GM04503 (cell line): Measurements from ENCODE around the gene MMP13.
"Not testable (repeated sequence)": the region's sequence is repeated elsewhere in the genome, so short reads cannot be mapped to it uniquely, and the experiment has no call there.

Source experiments
- DNase-seq: peaks from one replicate; pipeline ENCODE4 v3.0.0-alpha.2; 2012; ENCODE audit warnings: low read depth

Gene MMP13

DNA sequence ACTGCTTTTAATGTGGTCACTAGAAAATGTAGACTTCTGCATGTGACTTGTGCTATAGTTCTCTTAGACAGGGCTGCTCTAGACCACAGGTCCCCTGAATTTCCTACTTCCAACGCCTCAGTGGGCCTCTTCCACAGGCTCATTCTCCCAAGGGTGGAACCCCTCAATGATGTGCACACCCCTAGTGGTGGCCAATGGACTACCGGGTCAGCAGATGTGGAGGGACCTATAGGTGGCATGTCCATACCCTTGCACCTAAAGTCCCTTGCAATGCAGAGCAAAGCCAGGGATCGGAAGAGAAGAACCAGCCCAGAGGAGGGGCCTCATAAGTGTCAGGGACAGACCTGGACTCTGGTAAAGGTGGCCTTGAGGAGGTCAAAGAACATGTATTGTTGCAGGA, 20.0 kb downstream of the MMP13 start:
- DNase-seq: no peak

DNA sequence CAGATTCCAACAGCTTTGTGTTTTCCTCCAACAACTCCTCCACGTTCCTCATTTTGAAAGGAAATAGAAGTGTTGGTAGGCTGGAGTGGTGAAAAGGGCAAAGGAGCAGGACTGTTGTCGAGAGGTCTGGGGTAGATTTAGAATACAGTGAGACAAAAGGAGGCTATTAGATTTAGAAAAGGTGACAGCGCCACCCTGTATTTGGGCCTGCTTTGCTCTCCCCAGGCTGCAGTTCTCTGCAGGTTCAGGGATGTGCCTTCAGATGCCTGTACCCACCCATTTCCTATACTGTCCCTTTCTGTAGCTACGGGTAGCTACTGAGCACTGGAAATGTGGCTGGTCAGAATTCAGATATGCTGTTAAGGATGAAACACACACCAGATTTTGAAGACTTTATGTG, 20.8 kb downstream of the MMP13 start:
- DNase-seq: no peak

DNA sequence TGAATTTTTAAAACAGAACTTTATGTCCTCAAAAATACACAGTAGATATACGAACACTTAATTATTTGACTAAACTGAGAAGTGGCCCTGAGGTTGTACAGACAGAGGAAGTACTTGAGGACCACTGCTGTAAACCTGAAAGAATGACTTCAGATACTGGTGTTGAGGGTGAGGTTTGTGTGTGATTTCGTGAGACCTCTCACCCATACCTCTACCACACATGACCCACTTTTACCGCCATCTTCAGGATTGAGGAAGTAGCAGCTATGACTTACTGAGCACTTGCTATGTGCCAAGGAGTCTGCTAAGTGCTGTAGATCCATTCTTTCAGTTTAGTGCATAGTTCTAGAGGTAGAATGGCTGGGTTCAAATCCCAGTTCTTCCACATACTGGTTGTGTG, 21.9 kb downstream of the MMP13 start:
- DNase-seq: no peak

DNA sequence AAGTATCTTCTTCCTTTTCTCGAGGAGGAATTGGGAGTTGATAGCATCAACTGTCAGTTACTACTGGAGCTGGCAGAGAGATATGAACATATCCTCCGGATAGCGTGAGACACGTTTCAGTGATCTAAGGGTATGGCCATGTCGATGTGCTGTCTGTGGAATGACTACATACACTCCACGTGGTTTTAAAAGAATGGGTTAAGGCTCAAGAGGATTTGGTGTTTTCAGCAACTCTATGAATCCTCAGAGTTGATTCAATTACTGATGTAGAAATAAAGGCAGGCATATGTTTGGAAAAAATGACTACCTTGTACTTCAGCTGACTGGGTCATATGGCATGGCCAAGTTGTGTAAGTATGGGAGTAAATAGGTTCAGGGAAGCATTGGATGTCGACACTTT, 22.9 kb downstream of the MMP13 start:
- DNase-seq: no peak

DNA sequence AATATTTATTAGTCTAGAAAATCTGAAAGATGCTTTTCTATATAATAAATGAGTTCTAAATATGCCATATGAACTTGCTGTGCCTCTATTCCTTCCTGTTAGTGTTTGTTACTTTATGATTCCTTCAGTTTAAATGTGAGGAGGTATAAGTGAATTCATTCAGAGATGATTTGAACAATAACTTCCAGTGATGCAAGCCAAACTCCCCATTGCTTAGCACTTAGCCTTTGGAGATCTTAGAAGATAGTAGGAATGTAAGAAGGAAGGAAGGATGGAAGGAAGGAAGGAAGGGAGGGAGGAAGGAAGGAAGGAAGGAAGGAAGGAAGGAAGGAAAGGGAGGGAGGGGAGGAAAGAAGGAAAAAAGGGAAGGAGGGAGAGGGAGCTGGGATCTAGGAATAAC, 25.1 kb downstream of the MMP13 start:
- no peak for DNase-seq

DNA sequence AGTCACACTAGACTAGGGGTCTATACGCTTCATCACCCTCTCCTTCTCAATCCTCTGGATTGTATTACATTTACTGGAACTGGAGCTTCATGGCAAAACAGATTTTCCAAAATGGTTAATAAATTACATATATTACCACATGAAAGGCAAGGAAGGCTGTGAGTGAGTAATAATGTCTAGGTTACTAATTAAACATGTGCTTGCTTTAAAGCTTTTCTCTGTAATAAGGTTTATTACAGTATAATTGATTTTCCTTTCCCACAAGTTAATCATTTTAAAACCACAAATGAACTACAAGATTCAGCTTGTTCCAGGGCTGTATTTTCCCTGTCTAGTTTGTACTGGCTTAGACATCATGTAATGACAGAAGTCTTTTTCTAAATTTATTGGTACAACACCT, 25.6 kb downstream of the MMP13 start:
- DNase-seq: no peak

DNA sequence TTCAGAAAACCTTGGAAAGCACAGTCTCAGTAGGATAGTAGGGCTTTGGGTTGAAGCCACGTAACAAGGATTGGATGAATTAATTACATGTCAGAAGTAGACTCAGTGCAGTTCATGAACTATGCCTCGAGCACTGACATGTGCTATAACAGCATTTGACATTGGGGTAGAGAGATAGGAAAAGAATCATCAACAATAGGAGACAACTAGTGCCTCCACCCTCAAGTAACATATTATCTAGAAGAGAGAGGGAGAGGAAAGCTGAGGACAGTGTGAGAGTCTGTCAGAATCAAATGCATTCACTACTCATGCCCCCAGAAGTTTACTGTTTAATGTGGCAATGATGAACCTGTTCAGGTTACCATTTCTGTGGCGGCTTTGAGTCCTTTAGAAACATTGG, 26.4 kb downstream of the MMP13 start:
- DNase-seq: no peak

DNA sequence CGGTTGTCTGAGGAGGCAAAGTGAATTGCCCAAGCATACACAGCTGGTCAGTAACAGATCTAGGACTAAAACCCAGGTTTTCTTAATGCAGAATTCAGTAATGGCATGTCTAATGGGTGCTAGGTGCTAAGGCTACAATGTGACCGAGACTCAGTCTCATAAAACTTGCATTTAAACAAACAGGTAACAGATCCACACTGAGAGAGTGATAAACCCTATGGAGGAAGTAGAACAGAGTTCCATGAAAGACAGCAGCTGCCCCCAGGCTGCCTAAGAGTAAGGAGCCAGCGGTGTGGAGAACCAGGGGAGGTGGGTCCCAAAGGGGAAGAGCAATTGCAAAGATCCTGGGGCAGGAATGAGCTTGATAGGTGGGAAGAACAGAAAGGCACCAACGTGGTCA, 27.3 kb downstream of the MMP13 start:
- no peak for DNase-seq

DNA sequence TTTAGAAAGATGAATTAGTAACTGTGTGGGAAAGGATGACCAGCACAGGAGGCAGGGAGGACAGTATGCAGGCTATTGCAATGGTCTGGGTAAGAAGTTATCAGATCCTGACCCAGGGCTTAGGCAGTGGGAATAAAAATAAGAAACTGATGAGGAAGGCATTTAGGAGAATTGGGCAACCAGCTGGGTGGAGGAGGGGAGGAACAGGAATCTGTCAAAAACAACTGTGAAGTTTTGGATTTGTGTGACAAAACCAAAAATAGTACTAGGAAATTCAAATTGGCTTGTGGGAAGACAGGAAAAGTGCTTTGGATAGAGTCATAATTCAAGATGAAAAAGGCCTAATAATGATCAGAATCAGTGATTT, 27.9 kb downstream of the MMP13 start:
- no peak for DNase-seq

DNA sequence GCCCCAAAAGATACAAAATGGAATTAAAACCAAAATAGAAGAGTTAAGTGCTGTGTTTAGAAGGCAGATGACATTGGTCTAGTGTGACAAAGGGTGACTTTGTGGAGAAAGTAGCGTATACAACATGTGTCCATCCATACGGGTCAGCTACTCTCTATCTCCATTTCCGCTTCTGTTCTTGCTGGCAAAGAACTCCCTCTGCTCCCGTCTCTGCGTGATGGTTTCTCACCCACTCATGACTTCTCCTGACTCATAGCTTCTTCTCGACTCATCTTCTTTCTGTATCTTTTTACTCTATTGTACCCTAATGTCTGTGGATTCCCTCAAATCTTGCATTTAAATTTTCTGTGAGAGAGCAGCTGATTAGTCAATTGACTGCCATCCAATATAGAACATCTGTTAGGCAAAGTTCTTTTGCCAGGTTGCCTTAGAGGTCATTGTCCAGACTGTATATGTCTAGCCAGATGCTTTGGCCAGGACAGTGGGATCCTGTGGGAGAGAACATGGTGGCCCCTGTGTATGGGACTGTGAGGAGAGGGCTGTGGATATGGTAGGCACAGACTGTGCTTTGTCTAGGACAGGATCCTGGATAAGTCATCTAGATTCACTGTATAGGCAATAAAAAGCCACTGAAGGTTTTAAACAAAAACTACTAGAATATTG, 28.4 kb downstream of the MMP13 start:
- DNase-seq: no peak

DNA sequence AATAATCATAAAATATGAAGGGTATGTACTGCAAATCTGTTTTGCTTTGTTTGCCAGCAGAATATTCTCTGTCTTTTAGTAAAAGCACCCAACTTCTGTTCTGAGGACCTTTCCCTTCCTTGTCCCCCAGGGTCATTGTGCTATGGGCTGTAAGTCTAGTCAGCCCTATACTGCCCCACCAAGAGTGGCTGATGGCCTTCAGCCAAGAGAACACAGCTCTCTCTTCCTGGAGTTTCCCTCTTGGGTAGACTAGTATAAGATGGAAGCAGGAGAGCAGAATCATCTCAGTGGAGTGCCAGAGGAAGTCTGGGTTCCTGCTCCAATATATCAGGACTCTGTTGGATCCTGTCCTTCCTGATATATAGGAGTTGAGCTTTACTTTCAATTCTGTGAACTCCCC, 29.0 kb downstream of the MMP13 start:
- DNase-seq: no peak

DNA sequence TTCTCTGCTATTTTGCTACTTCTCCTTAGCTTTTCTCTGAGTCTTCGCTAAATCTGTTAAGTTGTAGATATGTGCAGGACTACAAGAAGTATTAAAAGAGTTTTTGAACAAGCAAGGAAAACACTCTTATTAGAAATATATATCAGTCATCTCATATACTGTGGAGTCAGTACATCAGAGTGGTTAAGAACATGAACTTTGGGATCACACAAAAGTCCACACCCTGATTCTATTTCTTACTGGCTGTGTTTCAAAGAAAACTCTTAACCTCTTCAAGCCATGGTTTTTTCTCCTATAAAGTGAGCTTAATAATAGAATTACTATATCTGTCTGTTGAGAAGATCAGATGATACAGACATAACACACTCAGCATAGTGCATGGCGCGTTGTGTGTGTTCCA, 29.5 kb downstream of the MMP13 start:
- DNase-seq: no peak

DNA sequence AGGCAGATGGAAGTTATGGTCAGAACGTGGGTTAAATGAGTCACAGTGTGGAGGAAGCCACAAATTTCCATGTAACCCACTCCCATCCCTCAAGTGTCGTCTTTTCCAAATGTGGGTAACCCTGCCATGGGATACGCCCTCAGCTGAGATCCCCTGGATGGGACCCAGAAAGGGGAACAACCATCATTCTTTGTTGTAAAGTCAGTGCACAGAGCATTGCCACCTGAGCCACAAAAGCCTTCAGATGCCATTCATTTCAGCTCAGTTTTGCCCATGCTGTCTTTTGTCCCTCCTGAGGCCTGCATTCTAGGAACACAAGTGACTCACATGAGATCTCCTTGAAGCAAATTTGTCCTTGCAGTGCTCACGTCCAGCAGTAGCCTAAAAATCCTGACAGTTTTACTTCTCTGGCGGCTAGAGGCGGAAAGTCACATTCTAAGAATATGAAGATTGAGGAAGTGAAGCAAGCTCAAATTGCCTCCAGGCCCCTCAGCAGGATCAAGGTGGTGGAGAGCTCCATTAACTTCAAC, 30.6 kb downstream of the MMP13 start:
- no peak for DNase-seq

DNA sequence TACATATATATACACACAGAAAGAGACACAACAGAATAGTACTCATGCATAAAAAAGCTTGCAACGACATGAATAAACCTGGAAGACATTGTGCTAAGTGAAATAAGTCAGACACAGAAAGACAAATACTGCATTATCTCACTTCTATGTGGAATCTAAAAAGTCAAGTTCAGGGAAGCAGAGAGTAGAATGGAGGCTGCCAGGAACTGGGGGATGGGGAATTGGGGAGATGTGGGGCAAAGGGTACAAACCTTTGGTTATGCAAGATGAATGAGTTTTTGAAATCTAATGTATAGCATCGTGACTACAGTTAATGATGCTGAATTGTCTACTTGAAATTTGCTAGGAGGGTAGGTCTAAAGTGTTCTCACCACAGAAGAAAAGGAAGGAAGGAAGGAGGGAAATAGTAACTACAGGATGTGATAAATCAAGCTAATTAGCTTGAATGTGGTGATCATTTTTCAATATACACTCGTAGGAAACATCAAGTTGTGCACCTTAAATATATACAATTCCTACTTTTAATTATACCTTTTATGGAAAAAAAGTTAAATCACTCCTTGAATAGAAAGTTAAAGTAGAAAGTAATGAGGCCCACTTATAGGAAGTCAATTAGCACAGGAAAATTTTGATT, 33.8 kb downstream of the MMP13 start:
- DNase-seq: no peak

DNA sequence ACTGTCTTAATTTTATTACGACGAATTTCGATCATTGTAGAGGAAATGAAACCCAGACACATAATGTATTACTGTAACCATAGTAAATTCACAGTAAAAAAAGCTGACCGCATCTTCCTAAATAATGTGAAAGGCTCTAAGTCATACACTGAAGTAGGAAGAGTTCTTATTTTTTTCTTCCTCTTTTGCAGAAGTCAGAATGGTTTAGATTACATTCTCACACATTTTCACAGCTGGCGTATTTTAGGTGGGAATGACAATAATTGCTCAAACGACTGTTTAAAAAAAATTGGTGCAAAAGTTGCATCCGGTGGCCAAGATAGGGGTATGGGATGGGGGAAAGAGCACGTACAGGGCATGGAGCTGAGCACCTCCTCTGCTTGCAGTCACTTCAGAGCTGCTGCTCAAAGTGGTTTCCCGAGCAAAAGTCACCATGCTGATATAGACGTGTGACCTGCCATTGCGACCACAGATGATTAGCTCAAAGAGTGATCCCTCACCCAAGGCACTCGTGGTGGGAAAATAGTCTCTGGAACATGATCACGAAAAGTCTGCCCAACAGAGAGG, 35.3 kb downstream of the MMP13 start:
- DNase-seq: no peak

DNA sequence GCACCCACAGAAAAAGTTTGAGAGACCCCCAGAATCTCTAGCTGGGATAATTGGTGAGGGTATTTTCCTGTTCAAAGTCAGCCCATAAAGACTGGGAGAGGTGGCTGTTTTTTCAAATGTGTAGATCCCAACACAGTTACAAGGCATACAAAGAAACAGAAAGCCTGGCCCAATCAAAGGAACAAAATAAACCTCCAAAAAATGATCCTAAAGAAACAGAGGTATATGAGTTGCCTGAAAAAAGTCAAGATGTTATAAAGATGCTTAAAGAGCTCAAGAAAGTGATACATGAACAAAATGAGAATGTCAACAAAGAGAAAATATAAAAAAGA, 40.5 kb downstream of the MMP13 start:
- no peak for DNase-seq

DNA sequence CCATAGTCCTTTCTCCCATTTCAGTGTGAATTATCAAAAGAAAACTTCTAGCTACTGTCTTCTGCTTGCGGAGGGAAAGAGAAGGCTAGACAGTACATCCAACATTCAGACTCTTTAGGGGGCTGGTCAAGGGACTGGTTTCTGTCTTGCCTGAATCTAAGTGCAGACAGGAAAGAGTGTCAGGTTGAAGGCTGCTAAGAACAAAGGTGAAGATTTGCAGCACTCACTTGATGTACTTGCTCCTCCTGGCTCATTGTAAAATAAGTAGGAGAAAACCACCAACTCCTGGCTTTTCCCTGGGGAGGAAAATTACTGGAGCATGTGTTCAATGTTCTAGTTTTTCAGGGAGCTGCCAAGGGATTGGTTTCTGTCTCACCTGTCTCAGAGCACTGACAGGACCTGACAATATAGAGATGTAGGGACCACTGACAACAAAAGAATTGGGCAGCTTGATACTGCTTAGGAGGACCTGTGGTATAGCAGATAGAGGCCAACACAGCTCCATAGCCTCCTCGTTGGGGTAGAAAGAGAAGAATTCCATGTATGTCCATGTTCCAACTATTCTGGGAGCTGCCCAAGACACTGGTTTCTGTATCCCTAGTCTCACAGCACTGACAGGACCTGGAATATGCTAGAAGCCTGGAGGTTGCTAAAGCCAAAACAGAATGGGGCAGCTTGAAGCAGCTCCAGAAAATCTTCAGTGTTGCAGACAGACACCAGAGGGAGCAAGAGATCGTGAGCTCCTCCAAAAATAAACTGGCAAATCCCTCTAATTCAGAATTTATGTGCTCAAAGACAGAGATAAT, 41.1 kb downstream of the MMP13 start:
- no peak for DNase-seq

DNA sequence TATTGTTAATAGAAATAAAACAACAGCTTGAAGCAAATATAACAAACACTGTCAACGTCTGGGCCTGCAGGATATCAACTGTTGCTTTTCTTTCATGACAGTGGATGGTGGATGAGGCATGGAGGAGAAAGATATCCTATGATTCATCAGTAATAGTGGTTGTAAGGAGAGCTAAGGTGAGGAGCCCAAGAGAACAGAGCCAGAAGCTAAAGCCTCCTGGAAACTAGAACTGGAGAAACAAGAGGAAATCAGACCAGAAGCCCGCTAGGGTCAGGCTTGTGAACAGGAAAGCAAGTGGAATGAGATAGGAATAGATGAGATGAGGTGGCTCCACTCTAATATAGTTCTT, 43.1 kb downstream of the MMP13 start:
- DNase-seq: no peak

DNA sequence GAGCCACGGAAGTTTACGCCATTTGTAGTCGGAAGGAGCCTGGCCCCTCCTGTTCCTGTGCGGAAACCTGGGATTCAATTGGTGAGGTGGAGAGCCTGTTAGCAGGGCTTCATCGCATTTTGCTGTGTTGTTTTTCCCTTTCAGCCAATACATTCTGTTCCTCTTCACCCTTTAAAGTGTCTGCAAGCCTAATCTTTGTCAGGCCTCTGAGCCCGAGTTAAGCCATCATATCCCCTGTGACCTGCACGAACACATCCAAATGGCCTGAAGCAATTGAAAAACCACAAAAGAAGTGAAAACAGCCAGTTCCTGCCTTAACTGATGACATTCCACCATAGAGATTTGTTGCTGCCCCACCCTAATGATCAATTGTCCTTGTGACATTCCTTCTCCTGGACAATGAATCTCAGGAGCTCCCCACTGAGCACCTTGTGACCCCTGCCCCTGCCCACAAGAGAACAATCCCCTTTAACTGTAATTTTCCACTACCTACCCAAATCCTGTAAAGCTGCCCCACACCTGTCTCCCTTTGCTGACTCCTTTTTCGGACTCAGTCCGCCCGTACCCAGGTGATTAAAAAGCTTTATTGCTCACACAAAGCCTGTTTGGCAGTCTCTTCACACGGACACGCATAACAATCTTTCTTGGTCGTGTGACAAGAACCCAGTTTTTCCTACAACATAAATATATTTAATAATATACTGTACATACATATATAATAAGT, 43.6 kb downstream of the MMP13 start:
- no peak for DNase-seq

DNA sequence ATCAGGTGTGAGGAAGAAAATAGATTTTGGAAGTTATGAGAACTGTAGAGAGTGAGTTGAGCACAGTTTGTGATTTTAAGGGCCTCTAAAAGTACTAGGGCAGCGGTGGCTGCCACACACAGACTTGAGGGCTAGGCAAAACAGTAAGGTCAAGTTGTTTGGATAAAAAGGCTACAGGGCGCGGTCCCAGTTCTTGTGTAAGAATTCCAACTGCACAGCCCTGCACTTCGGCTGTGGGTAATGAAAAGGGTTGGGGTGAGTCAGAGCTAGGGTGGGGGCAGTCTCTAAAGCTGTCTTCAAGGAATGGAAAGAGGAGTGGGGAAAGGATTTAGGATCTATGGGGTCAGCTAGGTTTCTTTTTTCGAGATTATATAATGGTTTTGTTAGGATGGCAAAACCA, 49.7 kb downstream of the MMP13 start:
- DNase-seq: not testable (repeated sequence)

DNA sequence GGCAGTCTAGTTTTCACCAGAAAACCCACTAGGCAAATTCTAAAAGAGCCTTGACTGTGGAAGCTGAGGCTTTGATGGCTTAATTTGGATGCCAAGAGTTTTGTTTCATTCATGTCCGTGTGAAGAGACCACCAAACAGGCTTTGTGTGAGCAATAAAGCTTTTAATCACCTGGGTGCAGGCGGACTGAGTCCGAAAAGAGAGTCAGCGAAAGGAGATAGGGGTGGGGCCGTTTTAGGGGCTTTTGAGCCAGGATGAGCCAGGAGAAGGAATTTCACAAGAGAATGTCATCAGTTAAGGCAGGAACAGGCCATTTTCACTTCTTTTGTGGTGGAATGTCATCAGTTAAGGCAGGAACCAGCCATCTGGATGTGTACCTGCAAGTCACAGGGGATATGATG, 51.6 kb downstream of the MMP13 start:
- not testable (repeated sequence) for DNase-seq

DNA sequence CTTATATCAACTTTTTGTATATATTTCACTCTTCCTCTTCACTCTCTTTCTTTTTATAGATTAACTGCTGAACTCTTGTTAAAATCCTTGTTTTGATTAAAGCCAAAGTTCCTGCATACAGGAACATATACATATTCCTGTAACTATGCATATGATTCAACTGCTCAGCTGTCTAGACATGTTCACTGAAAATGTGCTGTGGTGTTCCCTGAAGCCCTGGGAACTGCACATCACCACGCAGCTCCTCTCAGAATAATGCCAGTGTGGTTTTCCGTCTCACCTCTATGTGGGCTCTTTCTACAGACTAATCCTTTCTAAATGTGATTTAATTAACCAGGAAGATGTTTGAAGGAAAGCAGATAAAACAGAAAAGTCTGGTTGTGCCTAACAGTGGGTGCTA, 55.2 kb downstream of the MMP13 start:
- no peak for DNase-seq
